Activated T-helper 2 cell treated with anti-CD3 and anti-CD28 coated beads, Interferon-gamma antibody, Interleukin-2, Interleukin-4, amounts not matched to agents 10 μg/mL and 5 μg/mL and 100 μg/mL, durations not matched to agents 14 hours and 24 hours and 36 hours (primary cell): ENCODE measurements around the gene KANK4. TPM values are rescaled to one million over a fixed set of nuclear protein-coding genes. Genes with fewer than 3 reads are reported as not detected.

Source experiments
- DNase-seq: peaks from one replicate; pipeline ENCODE4 v3.0.0; 2021; ENCODE audit warnings: low spot score
- H3K27ac Mint-ChIP-seq: one replicate; pipeline ENCODE4 v1.8.0; 2021; ENCODE audit warnings: mixed read lengths
- H3K27me3 Mint-ChIP-seq: one replicate; pipeline ENCODE4 v1.8.0; 2021; ENCODE audit warnings: low read depth, mixed read lengths
- H3K36me3 Mint-ChIP-seq: one replicate; pipeline ENCODE4 v1.8.0; 2021; ENCODE audit warnings: low read depth, mixed read lengths
- H3K4me1 Mint-ChIP-seq: one replicate; pipeline ENCODE4 v1.8.0; 2021; ENCODE audit warnings: low read depth, mixed read lengths
- H3K4me3 Mint-ChIP-seq: one replicate; pipeline ENCODE4 v1.8.0; 2021; ENCODE audit warnings: low read depth, mild to moderate bottlenecking, moderate library complexity, mixed read lengths
- H3K9me3 Mint-ChIP-seq: one replicate; pipeline ENCODE4 v1.8.0; 2021; ENCODE audit warnings: mixed read lengths
- intact Hi-C: fragments of 100-400 bp; cut with micrococcal nuclease; formaldehyde crosslinking; loops from one replicate; pipeline ENCODE4 v1.15.1; 2023
- total RNA-seq: library from RNA; stranded (reverse); gene quantifications from 2 replicates; pipeline ENCODE4 v1.2.3, GENCODE V29; 2022

The KANK4 gene
- total RNA-seq, result not detected in 2 replicates

DNA sequence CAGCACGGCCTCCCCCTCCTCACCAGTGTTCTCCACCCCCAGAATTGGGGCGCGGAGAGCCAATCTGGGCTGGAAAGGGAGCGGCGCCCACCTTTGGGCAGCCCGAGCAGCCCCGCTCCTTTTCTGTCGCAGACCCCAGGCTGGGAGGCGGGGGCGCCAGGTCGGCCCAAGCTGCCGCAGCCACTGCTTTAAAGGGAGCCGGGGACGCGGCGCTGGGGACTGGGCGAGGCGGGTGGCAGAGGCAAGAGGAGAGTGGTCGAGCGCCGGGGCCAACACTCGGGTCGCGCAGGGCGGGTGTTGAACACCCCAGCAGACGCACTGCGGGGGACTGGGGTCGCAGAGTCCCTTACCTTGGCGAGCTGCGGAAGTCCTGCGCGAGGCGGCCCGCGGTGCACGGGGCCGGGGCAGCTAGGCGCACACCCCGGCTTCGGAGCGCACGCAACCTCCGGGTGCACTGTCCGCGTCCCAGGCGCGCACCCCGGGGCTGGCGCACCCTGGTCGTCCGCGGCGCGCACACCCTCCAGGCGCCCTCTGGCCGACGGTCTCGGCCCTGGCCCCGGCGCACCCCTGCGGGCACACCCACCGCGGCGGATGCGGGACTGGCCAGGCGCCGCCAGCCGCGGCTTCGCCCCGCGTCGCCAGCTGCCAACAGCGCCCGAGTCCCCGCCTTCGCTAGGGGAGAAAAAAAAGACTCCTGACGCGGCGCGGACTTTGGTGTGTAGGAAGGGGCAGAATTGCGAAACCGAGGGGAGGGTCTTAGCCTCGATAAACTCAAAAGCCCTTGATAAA, at the start of gene KANK4:
KANK4 (minus strand) TSS at position 679 of the 789 bp plus-strand sequence. CDS start 37,870 bp downstream, outside the sequence.
- no peaks in the 10 kb centered on the region for H3K36me3 Mint-ChIP-seq
- intact Hi-C loops, result no loop called here
- H3K4me1 Mint-ChIP-seq, result no peaks in the 10 kb centered on the region
- no peak for DNase-seq
- H3K27me3 Mint-ChIP-seq, result peaks cover 43% of the 10 kb centered on the region
- no peak within 1 kb of the TSS for H3K27ac Mint-ChIP-seq
- H3K9me3 Mint-ChIP-seq, result no peaks in the 10 kb centered on the region
- no peak within 1 kb of the TSS for H3K4me3 Mint-ChIP-seq

DNA sequence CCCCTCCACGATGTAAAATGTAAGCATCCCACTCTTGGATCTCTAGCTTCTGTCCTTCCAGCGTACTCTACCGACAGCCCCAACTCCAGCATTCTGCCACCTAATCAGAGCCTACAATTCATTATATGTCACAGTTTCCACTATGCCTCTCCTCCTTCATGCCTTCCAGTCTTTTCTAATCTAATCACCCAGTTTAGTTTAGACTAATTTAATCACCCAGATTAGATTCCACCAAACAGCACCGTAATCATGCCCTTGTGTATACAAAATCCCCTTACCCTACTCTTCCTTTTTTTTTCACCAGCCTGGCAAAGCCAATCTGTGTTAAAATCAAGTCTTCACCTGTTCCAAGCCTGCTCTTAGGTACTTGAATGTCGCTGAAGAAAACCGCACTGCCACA, 49.8 kb upstream of the KANK4 start:
- intact Hi-C loops, result no loop called here
- Mint-ChIP-seq H3K36me3 (no peaks in the 10 kb centered on the region), H3K9me3 (no peaks in the 10 kb centered on the region), H3K4me3 (no peak overlapping the region), H3K27ac (no peak overlapping the region), H3K27me3 (peaks cover 19% of the 10 kb centered on the region), H3K4me1 (no peaks in the 10 kb centered on the region)
- no peak for DNase-seq

DNA sequence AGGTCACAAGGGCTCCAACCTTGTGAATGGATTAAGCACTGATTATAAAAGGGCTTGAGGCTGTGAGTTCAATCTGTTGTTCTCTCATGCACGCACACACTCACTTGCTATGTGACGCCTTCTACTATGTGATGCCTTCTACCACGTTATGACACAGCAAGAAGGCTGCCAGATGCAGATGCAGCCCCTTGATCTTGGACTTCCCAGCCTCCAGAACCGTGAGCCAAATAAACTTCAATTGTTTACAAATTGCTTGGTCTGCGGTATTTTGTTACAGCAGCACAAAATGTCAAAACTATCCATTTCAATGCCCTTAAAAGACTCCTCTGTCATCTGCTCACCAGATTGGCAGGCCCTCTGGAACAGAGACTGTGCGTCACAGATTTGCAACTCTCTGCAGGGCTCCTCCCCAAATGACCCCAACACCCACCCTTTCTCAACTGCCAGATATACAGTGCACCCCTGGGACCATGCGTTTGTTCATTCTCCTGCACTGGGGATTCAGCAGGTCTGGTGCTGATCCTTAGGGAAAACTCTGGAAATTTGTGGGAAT, 47.8 kb upstream of the KANK4 start:
- intact Hi-C loops, result no loop called here
- no peak for DNase-seq
- Mint-ChIP-seq H3K36me3 (no peaks in the 10 kb centered on the region), H3K27ac (no peak overlapping the region), H3K4me1 (no peaks in the 10 kb centered on the region), H3K27me3 (peaks cover 19% of the 10 kb centered on the region), H3K9me3 (no peaks in the 10 kb centered on the region), H3K4me3 (no peak overlapping the region)

DNA sequence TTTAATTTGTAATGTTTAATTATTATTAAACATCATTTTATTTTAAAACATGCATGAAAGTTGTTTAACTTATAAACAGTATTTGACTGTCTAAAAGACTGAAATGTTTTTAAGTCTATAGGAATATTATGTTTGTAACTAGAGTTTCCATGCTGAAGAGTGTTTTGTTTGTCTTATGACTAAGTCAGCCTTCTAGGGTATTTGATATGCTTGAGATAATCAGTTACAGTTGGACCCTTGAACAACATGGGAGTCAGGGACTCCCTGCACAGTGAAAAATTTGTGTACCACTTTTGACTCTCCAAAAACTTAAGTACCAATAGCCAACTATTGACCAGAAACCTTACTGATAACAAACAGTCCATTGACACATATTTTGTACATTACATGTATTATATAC, 45.5 kb upstream of the KANK4 start:
- H3K9me3 Mint-ChIP-seq, result no peaks in the 10 kb centered on the region
- intact Hi-C loops, result no loop called here
- no peak for DNase-seq
- H3K36me3 Mint-ChIP-seq, result no peaks in the 10 kb centered on the region
- H3K27ac Mint-ChIP-seq, result no peak overlapping the region
- no peak overlapping the region for H3K4me3 Mint-ChIP-seq
- peaks cover 17% of the 10 kb centered on the region for H3K27me3 Mint-ChIP-seq
- no peaks in the 10 kb centered on the region for H3K4me1 Mint-ChIP-seq

DNA sequence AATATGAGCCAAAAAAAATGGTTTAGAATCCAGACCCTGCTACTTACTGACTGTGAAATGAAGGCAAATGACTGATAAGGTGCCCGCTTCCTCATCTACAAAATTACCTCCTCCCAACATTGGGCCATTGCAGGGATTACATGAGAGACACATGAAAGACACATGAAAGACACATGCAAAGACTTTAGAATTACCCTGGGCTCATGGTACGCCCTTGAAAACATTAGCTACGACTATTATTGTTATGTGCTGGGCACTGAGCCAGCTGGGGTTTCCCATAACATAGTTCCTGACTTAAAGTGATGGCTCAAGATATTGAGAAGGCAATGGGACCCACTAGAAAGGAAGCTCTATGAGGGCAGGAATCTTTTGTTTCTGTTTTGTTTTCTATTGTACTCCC, 43.7 kb upstream of the KANK4 start:
- Mint-ChIP-seq H3K4me1 (no peaks in the 10 kb centered on the region), H3K9me3 (no peaks in the 10 kb centered on the region), H3K36me3 (no peaks in the 10 kb centered on the region), H3K27ac (no peak overlapping the region), H3K27me3 (peaks cover 5% of the 10 kb centered on the region), H3K4me3 (no peak overlapping the region)
- DNase-seq, result no peak
- intact Hi-C loops, result no loop called here

DNA sequence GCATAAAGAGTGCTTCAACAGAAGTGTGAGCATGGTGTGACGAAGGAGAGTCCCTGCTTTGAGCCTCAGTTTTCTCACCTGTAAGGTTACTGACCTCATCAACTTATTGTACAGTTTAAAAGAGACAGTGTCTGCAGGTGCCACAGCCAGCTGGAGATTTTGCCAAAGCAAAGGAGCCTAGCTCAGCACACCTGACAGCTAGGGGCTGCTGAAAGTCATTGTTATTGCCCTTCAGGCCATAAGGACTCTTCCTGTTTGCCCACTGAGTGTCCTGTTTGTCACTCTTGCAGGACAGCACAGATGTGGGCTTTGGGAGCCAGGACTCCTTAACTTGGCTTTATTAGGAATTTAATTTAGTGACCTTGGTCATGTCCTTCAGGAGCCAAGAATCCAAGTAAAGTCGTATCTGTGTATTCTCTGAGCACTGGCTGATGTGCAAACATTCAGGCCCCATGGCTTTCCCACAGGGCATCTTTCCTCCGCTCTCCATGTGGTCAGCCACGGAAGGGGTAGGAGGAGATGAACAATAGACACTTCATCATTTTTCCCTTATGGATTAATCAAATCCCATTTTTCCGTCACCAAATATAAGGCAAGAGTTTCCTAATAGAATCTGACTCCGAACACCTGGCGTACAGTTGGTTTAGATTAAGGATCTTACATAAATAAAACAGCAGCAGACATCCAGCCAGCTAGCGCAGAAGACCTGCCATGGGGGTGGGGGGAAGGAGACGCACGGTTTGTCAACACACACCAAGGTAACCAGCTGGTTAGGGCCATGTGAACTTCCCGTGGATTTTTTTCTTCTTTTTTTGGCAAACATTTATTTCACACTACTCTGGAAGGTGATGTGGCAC, 43.1 kb upstream of the KANK4 start:
- no peak for DNase-seq
- Mint-ChIP-seq H3K4me1 (no peaks in the 10 kb centered on the region), H3K27me3 (peaks cover 4% of the 10 kb centered on the region), H3K4me3 (no peak overlapping the region), H3K9me3 (no peaks in the 10 kb centered on the region), H3K27ac (no peak overlapping the region), H3K36me3 (no peaks in the 10 kb centered on the region)
- intact Hi-C loops, result no loop called here

DNA sequence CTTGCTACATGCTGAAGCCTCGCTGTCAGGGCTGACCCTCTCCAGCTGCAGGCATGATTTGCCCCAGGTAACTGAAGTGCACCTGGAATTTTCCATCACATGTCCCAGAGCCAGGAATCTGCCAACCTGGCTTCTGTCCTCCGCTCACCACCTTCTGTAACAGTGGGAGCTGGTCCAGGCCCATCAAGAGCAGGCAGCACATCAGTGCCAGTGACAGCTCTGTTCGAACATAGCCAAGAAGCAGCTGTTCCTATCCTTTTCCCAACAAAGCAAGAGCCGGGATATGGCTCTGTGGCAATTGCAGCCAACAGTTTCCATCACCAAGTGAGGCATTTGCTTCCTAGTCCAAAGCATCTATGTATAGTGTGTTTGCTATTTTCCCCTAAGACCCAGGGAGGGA, 42.2 kb upstream of the KANK4 start:
- Mint-ChIP-seq H3K27me3 (no peaks in the 10 kb centered on the region), H3K36me3 (no peaks in the 10 kb centered on the region), H3K4me1 (no peaks in the 10 kb centered on the region), H3K4me3 (no peak overlapping the region), H3K9me3 (no peaks in the 10 kb centered on the region), H3K27ac (no peak overlapping the region)
- DNase-seq, result no peak
- intact Hi-C loops, result no loop called here

DNA sequence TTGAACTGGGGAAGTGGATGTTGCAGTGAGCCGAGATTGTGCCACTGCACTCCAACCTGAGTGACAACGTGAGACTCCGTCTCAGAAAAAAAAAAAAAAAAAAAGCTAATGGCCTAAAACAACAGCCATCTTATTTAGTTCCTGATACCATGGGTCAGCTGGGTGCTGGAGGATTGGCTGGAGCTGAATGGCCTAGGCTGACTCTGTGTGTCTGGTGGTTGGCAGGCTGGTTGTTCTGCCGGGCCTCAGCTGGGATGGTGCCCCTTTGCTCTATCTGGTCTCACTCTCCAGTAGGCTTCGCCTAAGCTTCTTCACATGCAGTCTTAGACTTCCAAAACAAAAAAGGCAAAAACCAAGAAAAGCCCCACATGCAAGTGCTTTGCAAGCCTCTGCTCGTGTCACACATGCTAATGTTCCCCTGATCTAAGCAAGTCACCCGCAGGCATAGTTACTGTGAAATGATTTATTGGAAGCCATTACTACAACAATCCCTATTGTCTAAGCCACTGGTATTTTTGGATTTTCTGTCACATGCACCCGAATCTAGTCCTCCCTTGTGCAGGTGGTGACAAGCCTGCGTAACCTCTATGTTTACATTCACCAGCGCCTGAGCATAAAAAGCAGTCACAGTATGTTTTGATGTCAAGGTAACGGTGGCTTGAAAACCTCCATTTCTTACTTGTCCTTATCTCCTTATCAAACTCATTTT, 39.6 kb upstream of the KANK4 start:
- H3K4me1 Mint-ChIP-seq, result no peaks in the 10 kb centered on the region
- intact Hi-C loops, result no loop called here

DNA sequence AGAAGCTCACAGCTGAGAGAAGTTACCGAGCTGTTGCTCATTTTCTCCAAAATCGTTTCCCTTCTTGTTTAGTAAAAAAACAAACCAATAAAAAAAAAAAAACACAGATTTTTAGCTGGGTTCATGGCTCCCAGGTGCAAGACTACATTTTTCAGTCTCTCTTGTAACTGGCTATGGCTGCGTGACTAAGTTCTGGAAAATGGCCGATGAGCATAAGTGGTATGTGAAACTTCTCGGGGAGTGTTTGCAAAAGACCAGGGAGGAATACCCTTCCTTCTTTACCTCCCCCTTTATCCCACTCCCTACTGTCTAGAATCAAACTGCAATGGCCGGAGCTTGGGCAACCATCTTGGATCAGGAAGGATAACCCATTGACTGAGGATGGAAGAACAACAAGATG, 38.7 kb upstream of the KANK4 start:
- DNase-seq, result no peak
- no peaks in the 10 kb centered on the region for H3K4me1 Mint-ChIP-seq
- H3K27me3 Mint-ChIP-seq, result no peaks in the 10 kb centered on the region
- no peaks in the 10 kb centered on the region for H3K9me3 Mint-ChIP-seq
- intact Hi-C loops, result no loop called here
- H3K27ac Mint-ChIP-seq, result no peak overlapping the region
- H3K36me3 Mint-ChIP-seq, result no peaks in the 10 kb centered on the region
- no peak overlapping the region for H3K4me3 Mint-ChIP-seq

More for the DNA sequence above, 39.6 kb upstream of the KANK4 start:
- DNase-seq, result no peak
- no peaks in the 10 kb centered on the region for H3K9me3 Mint-ChIP-seq
- no peaks in the 10 kb centered on the region for H3K27me3 Mint-ChIP-seq
- H3K36me3 Mint-ChIP-seq, result no peaks in the 10 kb centered on the region
- no peak overlapping the region for H3K27ac Mint-ChIP-seq
- no peak overlapping the region for H3K4me3 Mint-ChIP-seq

DNA sequence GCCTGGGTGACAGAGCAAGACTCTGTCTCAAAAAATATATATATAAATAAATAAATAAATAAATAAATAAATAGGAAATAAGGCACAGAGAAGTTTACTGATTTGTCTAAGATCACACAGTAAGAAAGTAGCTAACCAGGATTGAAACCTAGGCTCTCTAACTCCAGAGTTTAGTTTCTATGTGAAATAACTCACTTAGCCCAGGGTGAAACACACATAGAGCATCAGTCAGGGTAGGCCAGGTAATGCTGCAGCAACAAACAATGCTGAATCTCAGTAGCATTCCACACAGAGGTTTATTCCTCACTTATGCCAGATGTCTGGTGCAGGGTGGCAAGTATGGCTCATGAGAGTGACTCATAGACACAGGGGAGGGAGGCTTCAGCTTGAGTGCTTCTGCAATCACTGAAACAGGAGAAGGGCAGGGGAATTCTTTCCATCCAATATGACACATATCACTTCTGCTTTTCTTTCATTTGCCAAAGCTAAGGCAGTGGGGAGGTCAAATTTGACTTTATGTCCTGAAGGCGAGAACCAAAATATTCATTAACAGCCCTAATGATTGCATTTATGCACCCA, 37.1 kb upstream of the KANK4 start:
- Mint-ChIP-seq H3K36me3 (no peaks in the 10 kb centered on the region), H3K27ac (no peak overlapping the region), H3K9me3 (no peaks in the 10 kb centered on the region), H3K4me3 (no peak overlapping the region), H3K4me1 (no peaks in the 10 kb centered on the region), H3K27me3 (no peaks in the 10 kb centered on the region)
- no peak for DNase-seq
- intact Hi-C loops, result no loop called here

DNA sequence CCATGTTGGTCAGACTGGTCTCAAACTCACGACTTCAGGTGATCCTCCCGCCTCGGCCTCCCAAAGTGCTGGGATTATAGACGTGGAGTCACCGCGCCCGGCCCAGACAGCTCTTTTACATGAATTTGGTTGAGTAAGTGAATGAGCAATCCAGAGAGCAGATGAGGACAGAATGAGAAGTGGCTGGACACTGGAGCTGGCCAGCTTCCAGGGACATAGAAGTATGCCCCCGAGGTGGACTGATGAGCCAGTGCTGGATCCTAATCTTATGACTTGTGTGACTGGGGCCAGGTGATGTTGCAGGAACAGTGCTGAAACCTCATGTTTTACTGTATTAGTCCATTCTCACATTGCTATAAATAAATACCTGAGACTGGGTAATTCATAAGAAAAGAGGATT, 35.9 kb upstream of the KANK4 start:
- no peaks in the 10 kb centered on the region for H3K4me1 Mint-ChIP-seq
- intact Hi-C loops, result no loop called here
- no peaks in the 10 kb centered on the region for H3K9me3 Mint-ChIP-seq
- H3K36me3 Mint-ChIP-seq, result no peaks in the 10 kb centered on the region
- no peak for DNase-seq
- H3K4me3 Mint-ChIP-seq, result no peak overlapping the region
- no peak overlapping the region for H3K27ac Mint-ChIP-seq
- H3K27me3 Mint-ChIP-seq, result no peaks in the 10 kb centered on the region

DNA sequence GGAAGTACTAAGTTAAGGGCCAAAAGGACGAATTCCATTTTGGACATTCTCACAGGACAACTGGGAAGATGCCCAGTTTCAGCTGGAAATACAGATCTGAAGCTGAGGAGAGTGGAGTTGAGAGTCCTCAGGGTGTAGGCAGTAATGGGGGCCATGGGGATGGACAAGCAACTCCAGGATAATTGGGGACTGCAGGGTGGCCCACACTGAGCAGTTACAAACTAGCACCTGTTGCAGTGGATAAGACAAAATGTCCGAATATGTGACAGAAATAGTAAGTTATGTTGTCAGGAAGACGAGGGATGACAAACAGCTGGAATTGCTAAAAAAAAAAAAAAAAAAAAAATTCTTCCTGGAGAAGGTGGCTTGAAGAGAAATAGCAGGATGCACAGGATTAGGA, 34.6 kb upstream of the KANK4 start:
- Mint-ChIP-seq H3K4me3 (no peak overlapping the region), H3K27ac (no peak overlapping the region), H3K27me3 (no peaks in the 10 kb centered on the region), H3K36me3 (no peaks in the 10 kb centered on the region), H3K9me3 (no peaks in the 10 kb centered on the region), H3K4me1 (no peaks in the 10 kb centered on the region)
- intact Hi-C loops, result no loop called here
- DNase-seq, result no peak
